ENCODE measurements around the gene MCTP1.

The MCTP1 gene

DNA sequence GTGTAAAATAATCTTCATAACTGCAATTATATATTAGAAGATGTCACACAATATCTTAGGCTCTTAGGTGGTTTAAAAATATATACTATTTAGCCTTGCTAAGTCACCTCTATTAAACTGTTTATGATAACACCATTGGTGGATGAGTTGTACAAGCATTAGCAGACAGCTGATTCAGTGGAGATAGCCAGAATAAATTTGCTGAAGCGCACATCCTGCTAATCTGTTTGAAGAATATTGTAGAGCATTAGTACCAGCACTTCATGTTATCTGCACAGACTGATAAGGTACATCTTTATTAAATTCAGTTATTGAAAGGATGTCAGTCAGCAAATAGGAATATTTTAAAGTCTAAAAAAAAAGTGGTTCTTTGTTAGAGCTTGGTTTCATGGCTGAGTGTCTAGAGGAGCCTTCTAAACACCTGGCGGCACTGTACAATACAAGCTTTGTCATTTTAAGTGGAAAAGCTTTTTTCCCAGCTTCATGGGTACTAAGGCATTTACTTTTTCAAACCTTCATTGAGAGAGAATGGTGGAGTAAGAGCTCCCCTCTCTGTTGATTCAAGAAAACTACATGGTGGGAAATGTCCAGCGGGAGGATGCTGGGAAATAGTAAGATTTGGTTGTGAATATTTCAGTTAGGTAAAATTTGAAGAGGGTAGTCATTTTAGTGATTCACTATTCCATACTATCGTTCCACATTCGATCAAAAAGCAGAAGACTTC lies 391.3 kb downstream of the MCTP1 start:
- H3K9me3 Mint-ChIP-seq, result no peaks in the 10 kb centered on the region
- H3K4me1 Mint-ChIP-seq (ENCODE audit: low read depth), result no peaks in the 10 kb centered on the region
- H3K27ac Mint-ChIP-seq, result no peak overlapping the region
- no peaks in the 10 kb centered on the region for H3K27me3 Mint-ChIP-seq (ENCODE audit: low read depth)
- H3K4me3 Mint-ChIP-seq, result no peak overlapping the region
- no peaks in the 10 kb centered on the region for H3K36me3 Mint-ChIP-seq (ENCODE audit: low read depth)

- Mint-ChIP-seq H3K4me3 (no peak overlapping the region), H3K4me1 (ENCODE audit: low read depth) (no peaks in the 10 kb centered on the region), H3K27ac (no peak overlapping the region), H3K27me3 (ENCODE audit: low read depth) (no peaks in the 10 kb centered on the region), H3K36me3 (ENCODE audit: low read depth) (no peaks in the 10 kb centered on the region), H3K9me3 (no peaks in the 10 kb centered on the region)
Measured at GRCh38 chr5:94891972-94892371, 392.9 kb downstream of the MCTP1 start.

GRCh38 chr5:94891565-94891964 lies 393.3 kb downstream of the MCTP1 start:
- H3K27me3 Mint-ChIP-seq (ENCODE audit: low read depth), result no peaks in the 10 kb centered on the region
- no peaks in the 10 kb centered on the region for H3K9me3 Mint-ChIP-seq
- H3K36me3 Mint-ChIP-seq (ENCODE audit: low read depth), result no peaks in the 10 kb centered on the region
- H3K27ac Mint-ChIP-seq, result no peak overlapping the region
- no peaks in the 10 kb centered on the region for H3K4me1 Mint-ChIP-seq (ENCODE audit: low read depth)
- no peak overlapping the region for H3K4me3 Mint-ChIP-seq

- no peaks in the 10 kb centered on the region for H3K4me1 Mint-ChIP-seq (ENCODE audit: low read depth)
- no peaks in the 10 kb centered on the region for H3K36me3 Mint-ChIP-seq (ENCODE audit: low read depth)
- H3K27ac Mint-ChIP-seq, result no peak overlapping the region
- no peaks in the 10 kb centered on the region for H3K9me3 Mint-ChIP-seq
- no peak overlapping the region for H3K4me3 Mint-ChIP-seq
- no peaks in the 10 kb centered on the region for H3K27me3 Mint-ChIP-seq (ENCODE audit: low read depth)
Measured at GRCh38 chr5:94890907-94891306, 394.0 kb downstream of the MCTP1 start.

GRCh38 chr5:94888674-94889073 lies 396.2 kb downstream of the MCTP1 start:
- no peaks in the 10 kb centered on the region for H3K4me1 Mint-ChIP-seq (ENCODE audit: low read depth)
- no peak overlapping the region for H3K27ac Mint-ChIP-seq
- H3K4me3 Mint-ChIP-seq, result no peak overlapping the region
- no peaks in the 10 kb centered on the region for H3K27me3 Mint-ChIP-seq (ENCODE audit: low read depth)
- no peaks in the 10 kb centered on the region for H3K36me3 Mint-ChIP-seq (ENCODE audit: low read depth)
- no peaks in the 10 kb centered on the region for H3K9me3 Mint-ChIP-seq

- H3K4me1 Mint-ChIP-seq (ENCODE audit: low read depth), result no peaks in the 10 kb centered on the region
- H3K27ac Mint-ChIP-seq, result no peak overlapping the region
- no peaks in the 10 kb centered on the region for H3K36me3 Mint-ChIP-seq (ENCODE audit: low read depth)
- no peaks in the 10 kb centered on the region for H3K9me3 Mint-ChIP-seq
- H3K4me3 Mint-ChIP-seq, result no peak overlapping the region
- peaks cover 3% of the 10 kb centered on the region for H3K27me3 Mint-ChIP-seq (ENCODE audit: low read depth)
Measured at GRCh38 chr5:94885931-94886330, 399.0 kb downstream of the MCTP1 start.

DNA sequence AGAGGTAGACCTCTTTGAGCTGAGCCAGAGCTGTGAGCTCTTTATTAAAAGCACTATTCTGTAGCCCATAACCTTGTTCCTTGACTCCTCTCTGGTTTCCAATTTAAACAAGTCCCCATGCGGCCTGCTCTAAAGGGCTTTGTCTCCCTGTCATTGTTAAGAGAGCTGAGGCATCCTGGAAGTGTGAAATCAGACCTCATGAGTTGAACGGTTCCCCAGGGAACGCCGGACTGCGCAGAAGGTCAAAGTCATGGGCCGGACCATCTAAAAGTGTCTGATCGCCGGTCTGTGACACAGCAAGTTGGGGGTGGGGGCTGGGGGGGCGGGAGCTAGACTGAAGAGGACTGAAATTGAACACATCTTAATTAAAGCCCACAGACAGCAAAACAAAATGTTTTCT lies 400.6 kb downstream of the MCTP1 start:
- Mint-ChIP-seq H3K27me3 (ENCODE audit: low read depth) (peaks cover 3% of the 10 kb centered on the region), H3K36me3 (ENCODE audit: low read depth) (no peaks in the 10 kb centered on the region), H3K27ac (no peak overlapping the region), H3K4me3 (no peak overlapping the region), H3K9me3 (no peaks in the 10 kb centered on the region), H3K4me1 (ENCODE audit: low read depth) (no peaks in the 10 kb centered on the region)

DNA sequence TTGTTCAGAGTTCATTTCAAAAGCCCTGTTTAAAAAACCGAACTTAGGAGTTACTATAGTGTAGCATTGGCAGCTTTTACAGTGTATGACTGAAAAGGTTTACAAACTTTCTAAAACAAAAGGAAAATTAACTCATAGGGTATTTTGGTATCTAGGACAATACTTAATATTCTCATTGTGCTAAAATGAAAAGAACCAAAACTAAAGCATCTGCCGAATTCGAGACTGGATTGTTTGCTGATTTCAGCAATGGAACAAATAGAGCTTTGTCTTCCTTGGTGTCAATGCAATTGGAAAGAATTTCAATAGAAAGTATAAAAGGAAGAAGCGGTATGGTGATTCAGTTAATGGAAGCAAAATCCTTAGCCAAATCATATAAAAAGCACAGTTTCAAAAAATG lies 412.4 kb downstream of the MCTP1 start:
- H3K36me3 Mint-ChIP-seq (ENCODE audit: low read depth), result no peaks in the 10 kb centered on the region
- no peak overlapping the region for H3K27ac Mint-ChIP-seq
- no peaks in the 10 kb centered on the region for H3K9me3 Mint-ChIP-seq
- H3K4me1 Mint-ChIP-seq (ENCODE audit: low read depth), result no peaks in the 10 kb centered on the region
- H3K4me3 Mint-ChIP-seq, result no peak overlapping the region
- H3K27me3 Mint-ChIP-seq (ENCODE audit: low read depth), result peaks cover 8% of the 10 kb centered on the region

GRCh38 chr5:94870511-94871183 lies 414.2 kb downstream of the MCTP1 start:
- no peaks in the 10 kb centered on the region for H3K36me3 Mint-ChIP-seq (ENCODE audit: low read depth)
- no peak overlapping the region for H3K4me3 Mint-ChIP-seq
- H3K9me3 Mint-ChIP-seq, result no peaks in the 10 kb centered on the region
- no peak overlapping the region for H3K27ac Mint-ChIP-seq
- peaks cover 8% of the 10 kb centered on the region for H3K27me3 Mint-ChIP-seq (ENCODE audit: low read depth)
- no peaks in the 10 kb centered on the region for H3K4me1 Mint-ChIP-seq (ENCODE audit: low read depth)

GRCh38 chr5:94869921-94870320 lies 415.0 kb downstream of the MCTP1 start:
- no peak overlapping the region for H3K27ac Mint-ChIP-seq
- H3K4me1 Mint-ChIP-seq (ENCODE audit: low read depth), result no peaks in the 10 kb centered on the region
- peaks cover 3% of the 10 kb centered on the region for H3K27me3 Mint-ChIP-seq (ENCODE audit: low read depth)
- H3K4me3 Mint-ChIP-seq, result no peak overlapping the region
- no peaks in the 10 kb centered on the region for H3K36me3 Mint-ChIP-seq (ENCODE audit: low read depth)
- H3K9me3 Mint-ChIP-seq, result no peaks in the 10 kb centered on the region

DNA sequence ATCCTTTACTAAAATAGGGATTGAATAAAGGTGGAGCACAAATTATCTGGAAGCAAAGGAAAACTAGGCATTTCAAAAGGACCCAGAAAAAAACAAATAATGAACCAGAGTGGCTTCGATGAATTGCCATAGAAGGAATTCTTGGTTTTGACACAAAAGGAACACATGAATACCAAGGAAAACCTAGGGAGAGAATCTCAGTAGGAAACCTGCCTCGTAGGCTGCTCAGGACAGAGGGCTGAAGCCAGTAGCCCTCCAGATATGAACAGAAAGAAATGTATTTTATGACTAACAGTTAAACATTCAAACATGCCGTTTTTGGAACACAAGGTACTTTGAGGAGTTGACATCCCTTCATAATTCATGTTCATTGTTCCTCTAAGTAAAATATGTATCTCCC lies 420.9 kb downstream of the MCTP1 start:
- H3K36me3 Mint-ChIP-seq (ENCODE audit: low read depth), result no peaks in the 10 kb centered on the region
- H3K27me3 Mint-ChIP-seq (ENCODE audit: low read depth), result peaks cover 10% of the 10 kb centered on the region
- H3K27ac Mint-ChIP-seq, result no peak overlapping the region
- no peaks in the 10 kb centered on the region for H3K4me1 Mint-ChIP-seq (ENCODE audit: low read depth)
- no peak overlapping the region for H3K4me3 Mint-ChIP-seq
- H3K9me3 Mint-ChIP-seq, result no peaks in the 10 kb centered on the region

- Mint-ChIP-seq H3K4me3 (no peak overlapping the region), H3K27me3 (ENCODE audit: low read depth) (peaks cover 31% of the 10 kb centered on the region), H3K4me1 (ENCODE audit: low read depth) (no peaks in the 10 kb centered on the region), H3K27ac (no peak overlapping the region), H3K36me3 (ENCODE audit: low read depth) (no peaks in the 10 kb centered on the region), H3K9me3 (no peaks in the 10 kb centered on the region)
Measured at GRCh38 chr5:94857111-94857510, 427.8 kb downstream of the MCTP1 start.

DNA sequence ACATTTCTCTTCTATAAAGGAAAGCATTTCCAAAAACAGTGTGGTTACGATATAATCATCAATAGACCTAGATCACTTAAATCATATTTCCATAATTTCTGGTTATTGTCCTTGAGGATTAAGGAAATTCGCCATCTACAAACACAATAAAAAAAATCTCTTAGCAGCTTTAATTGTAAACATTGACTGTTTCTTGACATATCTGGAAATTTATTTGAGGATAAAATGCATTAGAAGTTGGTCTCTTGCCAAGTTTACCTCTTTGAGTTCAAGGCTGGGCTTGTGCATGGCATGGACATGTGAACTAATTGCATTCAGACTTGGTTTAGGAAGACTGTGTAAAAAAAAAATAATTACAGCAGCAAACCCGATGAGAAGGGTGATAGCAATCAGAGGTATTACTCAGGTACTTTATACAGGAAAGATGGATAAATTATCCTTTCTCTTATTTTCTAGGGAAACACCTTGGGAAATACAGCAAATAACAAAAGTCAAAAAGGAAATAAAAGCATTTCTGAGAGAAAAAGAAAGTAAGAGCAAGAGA lies 428.6 kb downstream of the MCTP1 start:
- no peak overlapping the region for H3K27ac Mint-ChIP-seq
- H3K27me3 Mint-ChIP-seq (ENCODE audit: low read depth), result peaks cover 28% of the 10 kb centered on the region
- H3K4me1 Mint-ChIP-seq (ENCODE audit: low read depth), result no peaks in the 10 kb centered on the region
- no peaks in the 10 kb centered on the region for H3K36me3 Mint-ChIP-seq (ENCODE audit: low read depth)
- H3K9me3 Mint-ChIP-seq, result no peaks in the 10 kb centered on the region
- H3K4me3 Mint-ChIP-seq, result no peak overlapping the region

DNA sequence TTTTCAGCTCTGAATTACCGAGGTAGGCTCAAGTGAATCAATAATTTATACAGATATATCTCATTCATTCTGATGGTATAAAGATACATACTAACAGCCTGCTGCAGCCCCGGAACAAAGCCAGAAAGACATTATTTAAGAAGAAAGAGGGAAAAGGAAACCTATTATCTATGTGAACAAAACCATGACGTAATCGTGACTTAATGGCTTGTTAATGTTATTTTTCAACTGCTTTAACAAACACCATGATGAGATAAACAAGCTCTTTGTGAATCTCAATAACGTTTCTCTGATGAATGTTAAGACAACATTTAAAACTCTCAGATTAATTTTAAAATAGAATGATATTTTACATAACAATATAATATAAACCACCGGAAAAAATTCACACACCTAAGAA lies 429.4 kb downstream of the MCTP1 start:
- H3K27ac Mint-ChIP-seq, result no peak overlapping the region
- H3K9me3 Mint-ChIP-seq, result no peaks in the 10 kb centered on the region
- H3K4me3 Mint-ChIP-seq, result no peak overlapping the region
- H3K36me3 Mint-ChIP-seq (ENCODE audit: low read depth), result no peaks in the 10 kb centered on the region
- H3K27me3 Mint-ChIP-seq (ENCODE audit: low read depth), result peaks cover 25% of the 10 kb centered on the region
- H3K4me1 Mint-ChIP-seq (ENCODE audit: low read depth), result no peaks in the 10 kb centered on the region

DNA sequence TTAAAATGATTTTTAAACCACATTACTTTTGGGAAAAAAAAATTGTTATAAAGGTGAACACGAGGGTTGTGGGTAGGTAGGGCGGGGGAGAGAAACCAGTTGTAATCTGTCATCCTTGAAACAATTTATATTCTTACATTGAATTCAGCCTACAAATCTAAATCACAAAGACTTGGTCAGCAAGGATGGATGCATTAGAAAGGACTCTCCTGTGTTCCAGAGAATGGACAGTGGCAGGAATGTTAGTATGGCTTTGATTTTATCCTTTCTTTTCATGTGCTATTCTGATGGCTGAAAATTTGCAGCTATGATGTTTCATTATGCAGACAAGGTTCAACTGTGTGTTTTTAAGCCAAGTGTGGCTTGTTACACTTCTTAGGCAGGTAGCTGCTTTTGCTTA lies 431.8 kb downstream of the MCTP1 start:
- Mint-ChIP-seq H3K27me3 (ENCODE audit: low read depth) (peaks cover 17% of the 10 kb centered on the region), H3K4me3 (no peak overlapping the region), H3K27ac (no peak overlapping the region), H3K9me3 (no peaks in the 10 kb centered on the region), H3K36me3 (ENCODE audit: low read depth) (no peaks in the 10 kb centered on the region), H3K4me1 (ENCODE audit: low read depth) (peaks cover 6% of the 10 kb centered on the region)
